Brain pericyte (primary cell): ENCODE measurements around the gene IL1RL2.
A peak's percentile ranks its signal among the peaks of the same experiment; 100 is the strongest.

Experiments used
- DNase-seq: peaks from one replicate; pipeline ENCODE4 v3.0.0-alpha.2; 2012; ENCODE audit warnings: low read depth, low spot score

The IL1RL2 gene

GRCh38 chr2:102238039-102238756, 51.4 kb downstream of the IL1RL2 start:
- DNase-seq: peak; percentile 60

DNA sequence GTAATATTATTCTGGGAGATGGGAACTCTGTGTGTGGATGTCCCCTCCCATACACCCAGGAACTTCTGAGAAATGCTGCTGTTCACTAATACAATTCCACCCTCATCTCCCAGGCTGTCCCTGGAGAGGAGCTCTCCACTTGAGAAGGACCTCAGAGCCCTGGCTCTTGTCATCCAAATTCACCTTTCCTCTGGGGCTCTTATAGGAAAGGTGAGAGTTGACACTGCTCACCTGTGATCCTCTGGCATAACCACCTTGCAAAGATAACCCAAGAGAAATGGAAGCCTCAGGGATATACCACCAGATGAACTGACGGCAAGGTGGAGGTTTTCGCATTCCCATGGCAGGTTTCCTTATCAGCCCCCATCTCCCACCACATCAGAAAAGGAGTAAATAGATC, 52.0 kb downstream of the IL1RL2 start:
- no peak for DNase-seq

- DNase-seq: no peak
These were observed 52.5 kb downstream of the IL1RL2 start for GRCh38 chr2:102239344-102239743.

- peak; percentile 93 for DNase-seq
These were observed 54.0 kb downstream of the IL1RL2 start for GRCh38 chr2:102240640-102241370.

- DNase-seq: no peak
These were observed 54.9 kb downstream of the IL1RL2 start for GRCh38 chr2:102241616-102242305.

- DNase-seq: no peak
These were observed 58.7 kb downstream of the IL1RL2 start for GRCh38 chr2:102245266-102246151.

GRCh38 chr2:102250278-102250821, 63.5 kb downstream of the IL1RL2 start:
- DNase-seq: no peak

DNA sequence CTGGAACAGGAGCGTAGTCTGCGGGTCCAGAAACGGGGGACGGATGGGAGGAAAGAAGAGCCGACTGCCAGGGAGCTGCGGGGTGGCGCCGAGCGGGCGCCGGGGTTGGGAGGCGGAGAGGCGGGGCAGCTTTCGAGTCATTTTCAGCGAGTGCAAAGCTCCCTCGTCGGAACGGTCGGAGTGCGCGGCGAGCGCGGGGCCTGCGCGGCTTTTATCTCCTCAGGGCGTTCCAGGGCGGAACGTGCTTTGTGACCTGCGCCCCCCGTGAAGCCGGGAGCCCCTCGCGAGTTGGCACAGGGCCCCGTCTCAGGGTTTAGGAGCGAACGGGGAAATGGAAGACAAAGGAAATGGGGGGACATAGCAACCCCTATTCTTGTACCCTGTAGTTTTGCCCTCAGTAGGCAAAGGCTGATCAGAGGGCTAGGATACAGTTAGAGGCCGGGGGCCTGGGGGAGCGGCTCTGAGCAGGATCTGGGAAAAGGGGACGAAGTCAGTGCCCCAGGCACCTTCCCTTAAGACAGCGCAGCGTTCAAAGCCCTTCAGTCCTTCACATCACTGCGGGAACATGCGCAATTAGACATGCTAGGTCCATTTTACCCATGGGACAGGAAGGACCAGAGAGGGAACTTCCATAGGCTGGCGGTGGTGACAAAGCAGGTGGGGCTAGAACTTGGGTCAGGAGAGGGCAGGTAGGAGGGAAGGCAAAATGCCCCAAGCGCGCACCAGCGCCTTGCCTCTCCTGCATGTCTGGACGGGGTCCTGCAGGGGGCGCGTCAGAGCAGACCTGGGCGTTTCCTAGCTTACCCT, 64.4 kb downstream of the IL1RL2 start:
- no peak for DNase-seq

DNA sequence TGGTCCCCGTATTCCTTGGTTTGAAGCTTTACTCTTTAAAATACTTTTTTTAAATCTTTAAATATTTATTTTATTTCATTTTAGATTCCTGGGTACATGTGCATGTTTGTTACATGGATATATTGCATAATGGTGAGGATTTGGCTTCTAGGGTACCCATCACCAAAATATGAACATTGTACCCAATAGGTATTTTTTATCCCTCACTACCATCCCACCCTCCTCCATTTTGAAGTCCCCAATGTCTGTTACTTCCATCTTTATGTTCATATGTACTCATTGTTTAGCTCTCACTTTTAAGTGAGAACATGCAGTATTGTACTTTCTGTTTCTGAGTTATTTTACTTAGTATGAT, 65.0 kb downstream of the IL1RL2 start:
- no peak for DNase-seq

DNA sequence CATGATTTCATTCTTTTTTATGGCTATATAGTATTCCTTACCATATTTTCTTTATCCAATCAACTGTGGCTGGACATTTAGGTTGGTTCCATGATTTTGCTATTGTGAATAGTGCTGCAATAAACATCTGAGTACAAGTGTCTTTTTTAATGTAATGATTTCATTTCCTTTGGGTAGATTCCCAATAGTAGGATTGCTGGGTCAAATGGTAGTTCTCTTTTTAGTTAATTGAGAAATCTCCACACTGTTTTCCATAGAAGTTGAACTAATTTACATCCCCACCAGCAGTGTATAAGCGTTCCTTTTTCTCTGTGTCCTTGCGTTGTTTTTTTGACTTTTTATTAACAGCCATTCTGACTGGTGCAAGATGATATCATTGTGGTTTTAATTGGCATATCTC, 65.4 kb downstream of the IL1RL2 start:
- no peak for DNase-seq

DNA sequence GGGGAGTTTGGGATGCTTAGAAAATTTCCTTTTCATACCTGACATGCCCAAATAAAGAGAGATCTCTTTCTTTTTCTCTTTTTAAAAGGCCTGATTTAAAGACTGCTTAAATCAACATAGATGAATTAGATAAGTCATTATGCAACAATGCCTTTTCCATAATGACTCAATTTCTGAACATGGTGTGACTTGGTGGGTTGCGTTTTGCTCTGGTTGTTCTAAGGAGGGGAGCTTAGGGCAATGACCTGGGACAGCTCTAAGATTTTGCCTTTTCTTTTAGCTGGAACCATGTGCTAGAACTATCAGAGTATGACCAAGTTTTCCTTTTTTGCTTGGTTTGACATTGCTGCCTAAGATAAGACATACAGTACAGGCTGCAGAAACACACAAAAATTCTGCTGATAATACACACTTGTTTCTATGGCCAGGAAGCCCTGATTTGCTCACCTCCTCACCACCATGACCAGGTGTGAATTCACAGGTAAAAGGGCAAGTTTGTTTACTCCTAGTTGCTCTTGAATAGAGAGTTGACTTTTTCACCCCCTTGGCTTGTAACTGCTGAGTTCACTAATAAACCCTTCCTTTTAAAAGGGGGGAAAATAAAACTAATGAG, 66.4 kb downstream of the IL1RL2 start:
- DNase-seq: no peak

DNA sequence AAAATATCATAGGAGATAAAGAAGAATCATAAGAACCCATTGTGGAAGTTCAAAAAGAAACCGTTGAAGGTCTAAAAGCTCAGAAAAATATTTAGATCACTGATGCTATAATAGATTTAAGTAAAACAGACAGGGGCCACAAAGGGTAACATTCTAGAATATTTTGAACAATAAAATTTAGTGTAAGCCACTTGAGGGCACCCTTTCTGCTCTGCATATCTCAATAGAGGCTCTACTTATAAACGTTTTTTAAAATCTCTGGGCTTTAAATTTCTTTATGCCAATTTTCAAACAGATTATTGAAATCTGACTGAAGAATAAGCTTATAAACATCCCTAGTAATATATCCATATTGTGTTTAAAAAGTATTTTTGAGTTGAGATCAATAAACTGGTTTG, 66.9 kb downstream of the IL1RL2 start:
- no peak for DNase-seq

GRCh38 chr2:102256276-102256675, 69.5 kb downstream of the IL1RL2 start:
- DNase-seq: no peak

DNA sequence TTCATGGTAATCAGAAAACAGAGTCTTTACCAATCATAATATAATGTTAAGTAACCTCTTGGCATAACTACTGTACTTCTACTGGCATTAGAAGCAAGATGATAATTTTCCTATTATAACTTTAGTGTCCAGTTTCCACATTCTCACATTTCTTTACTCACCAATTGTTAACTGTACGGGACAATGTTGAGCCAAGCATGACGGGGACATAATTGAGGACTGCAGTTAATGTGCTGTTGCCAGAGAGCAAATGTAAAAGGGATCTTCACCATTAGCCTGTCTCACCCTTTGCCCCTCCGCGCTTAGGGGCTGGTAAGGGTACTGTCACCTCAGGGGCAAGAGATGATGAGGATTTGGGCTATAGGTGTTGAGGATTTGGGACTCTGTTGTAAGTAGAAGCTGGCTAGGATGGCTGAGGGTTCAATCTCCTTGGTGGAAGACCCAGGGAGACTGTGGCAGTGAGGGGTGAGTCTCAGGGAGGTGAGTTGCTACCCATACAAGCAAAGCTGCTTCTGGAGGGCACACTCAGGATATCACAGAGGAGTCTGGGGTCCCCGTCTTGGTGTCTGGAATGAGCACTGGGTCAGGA, 70.1 kb downstream of the IL1RL2 start:
- no peak for DNase-seq

- DNase-seq: no peak
These were observed 71.2 kb downstream of the IL1RL2 start for GRCh38 chr2:102258025-102258385.

GRCh38 chr2:102258386-102259074, 71.7 kb downstream of the IL1RL2 start:
- DNase-seq: peak; percentile 16

DNA sequence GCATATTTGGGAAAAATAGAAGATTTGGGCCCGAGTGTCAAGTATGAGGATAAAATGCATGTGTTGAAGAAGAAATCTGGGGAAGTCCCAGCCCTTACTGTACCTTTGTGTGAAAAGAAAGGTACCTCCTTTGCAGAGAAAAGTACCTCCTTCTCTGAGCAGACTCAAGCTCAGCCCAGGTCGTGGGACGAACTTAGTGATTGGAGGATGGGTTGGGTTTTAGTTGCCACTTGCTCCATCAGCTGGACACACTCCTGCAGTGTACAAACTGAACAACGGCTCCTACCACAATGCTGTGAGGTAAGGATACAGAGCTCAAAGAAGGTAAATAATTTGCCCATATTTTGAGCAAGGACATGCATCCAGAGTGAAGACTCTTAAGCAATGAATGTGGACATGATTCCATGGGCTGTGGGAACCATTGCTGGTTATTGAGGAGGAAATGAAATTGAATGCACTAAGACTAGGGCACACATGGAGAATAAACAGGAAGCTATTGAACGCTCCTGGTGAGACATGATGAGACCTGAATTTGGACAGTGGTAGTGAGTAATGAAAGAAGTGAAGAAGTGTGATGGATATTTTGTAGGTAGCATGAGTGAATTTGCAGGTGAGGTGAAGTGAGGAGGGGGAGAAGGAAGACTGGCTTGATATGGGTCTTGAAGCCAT, 74.8 kb downstream of the IL1RL2 start:
- no peak for DNase-seq

GRCh38 chr2:102262216-102263129, 75.7 kb downstream of the IL1RL2 start:
- DNase-seq: no peak
